ENCODE measurements around the gene PDE2A.

Gene PDE2A

DNA sequence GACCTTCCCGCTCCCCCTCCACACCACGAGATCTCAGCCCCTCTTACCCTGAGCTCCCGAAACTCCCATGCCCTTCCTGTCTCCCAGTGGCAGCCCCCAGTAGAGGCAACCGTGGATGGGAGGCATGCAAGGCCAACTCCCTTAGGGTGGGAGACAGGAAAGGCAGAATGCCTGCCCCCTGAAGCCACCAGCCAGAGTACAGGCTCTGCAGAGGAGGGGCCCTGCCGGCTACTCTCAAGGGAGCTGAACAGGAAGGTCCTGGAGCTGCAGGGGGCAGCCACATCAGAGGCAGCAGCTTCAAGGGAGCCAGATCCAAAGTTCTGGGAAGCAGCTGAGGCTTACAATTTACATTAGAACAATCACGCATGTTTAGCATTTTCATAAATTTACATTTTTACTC, 38.3 kb downstream of the PDE2A start:
- in situ Hi-C loops (cut with HindIII; ENCODE audit: low pct_ligation_motif_present, low sequenced_read_pairs) = no loop called here
- Histone ChIP-seq H3K4me3 (ENCODE audit: low read depth, low read length) (no peak overlapping the region), H3K27me3 (replicated peaks) (peaks cover 4% of the 10 kb centered on the region), H3K36me3 (replicated peaks) (no peaks in the 10 kb centered on the region), H3K27ac (no peak overlapping the region)
- no peak for DNase-seq
- TF ChIP-seq, protein P1, sequence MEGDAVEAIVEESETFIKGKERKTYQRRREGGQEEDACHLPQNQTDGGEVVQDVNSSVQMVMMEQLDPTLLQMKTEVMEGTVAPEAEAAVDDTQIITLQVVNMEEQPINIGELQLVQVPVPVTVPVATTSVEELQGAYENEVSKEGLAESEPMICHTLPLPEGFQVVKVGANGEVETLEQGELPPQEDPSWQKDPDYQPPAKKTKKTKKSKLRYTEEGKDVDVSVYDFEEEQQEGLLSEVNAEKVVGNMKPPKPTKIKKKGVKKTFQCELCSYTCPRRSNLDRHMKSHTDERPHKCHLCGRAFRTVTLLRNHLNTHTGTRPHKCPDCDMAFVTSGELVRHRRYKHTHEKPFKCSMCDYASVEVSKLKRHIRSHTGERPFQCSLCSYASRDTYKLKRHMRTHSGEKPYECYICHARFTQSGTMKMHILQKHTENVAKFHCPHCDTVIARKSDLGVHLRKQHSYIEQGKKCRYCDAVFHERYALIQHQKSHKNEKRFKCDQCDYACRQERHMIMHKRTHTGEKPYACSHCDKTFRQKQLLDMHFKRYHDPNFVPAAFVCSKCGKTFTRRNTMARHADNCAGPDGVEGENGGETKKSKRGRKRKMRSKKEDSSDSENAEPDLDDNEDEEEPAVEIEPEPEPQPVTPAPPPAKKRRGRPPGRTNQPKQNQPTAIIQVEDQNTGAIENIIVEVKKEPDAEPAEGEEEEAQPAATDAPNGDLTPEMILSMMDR (IDR thresholded peaks at IDR 0.05; ENCODE audit: low read depth, low read length, missing control alignments) = no peak

DNA sequence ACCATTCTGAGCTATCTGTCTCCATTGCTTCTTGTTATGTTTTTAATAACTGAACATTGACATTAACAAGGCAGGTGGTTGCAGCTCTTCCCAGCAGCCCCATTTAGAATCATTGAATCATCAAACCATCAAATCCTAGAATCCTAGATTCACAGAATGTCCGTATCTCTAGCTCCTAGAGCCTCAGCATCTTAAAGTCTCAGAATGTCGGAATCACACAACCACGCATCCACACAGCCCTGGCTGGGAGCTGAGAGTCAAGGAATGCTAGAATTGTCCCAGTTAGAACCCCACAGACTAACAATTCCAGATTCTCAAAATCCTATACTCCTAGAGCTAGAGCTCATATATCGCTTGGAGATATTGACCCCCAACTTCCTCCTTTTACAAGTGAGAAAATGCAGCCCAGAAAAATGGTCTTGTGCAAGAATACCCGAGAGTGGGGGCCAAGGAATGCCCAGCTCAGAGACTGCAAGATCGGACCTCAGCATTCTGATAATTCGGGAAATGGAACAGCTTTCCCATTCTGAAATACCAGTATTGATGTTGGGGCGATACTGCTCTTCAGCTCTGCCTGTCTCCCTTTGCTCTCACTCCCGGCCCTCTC, 38.8 kb downstream of the PDE2A start:
- Histone ChIP-seq H3K4me3 (ENCODE audit: low read depth, low read length) (no peak overlapping the region), H3K27ac (no peak overlapping the region), H3K36me3 (replicated peaks) (no peaks in the 10 kb centered on the region), H3K27me3 (replicated peaks) (no peaks in the 10 kb centered on the region)
- DNase-seq = no peak
- in situ Hi-C loops (cut with HindIII; ENCODE audit: low pct_ligation_motif_present, low sequenced_read_pairs) = no loop called here
- TF ChIP-seq, protein P1 (IDR thresholded peaks at IDR 0.05; ENCODE audit: low read depth, low read length, missing control alignments) = no peak

DNA sequence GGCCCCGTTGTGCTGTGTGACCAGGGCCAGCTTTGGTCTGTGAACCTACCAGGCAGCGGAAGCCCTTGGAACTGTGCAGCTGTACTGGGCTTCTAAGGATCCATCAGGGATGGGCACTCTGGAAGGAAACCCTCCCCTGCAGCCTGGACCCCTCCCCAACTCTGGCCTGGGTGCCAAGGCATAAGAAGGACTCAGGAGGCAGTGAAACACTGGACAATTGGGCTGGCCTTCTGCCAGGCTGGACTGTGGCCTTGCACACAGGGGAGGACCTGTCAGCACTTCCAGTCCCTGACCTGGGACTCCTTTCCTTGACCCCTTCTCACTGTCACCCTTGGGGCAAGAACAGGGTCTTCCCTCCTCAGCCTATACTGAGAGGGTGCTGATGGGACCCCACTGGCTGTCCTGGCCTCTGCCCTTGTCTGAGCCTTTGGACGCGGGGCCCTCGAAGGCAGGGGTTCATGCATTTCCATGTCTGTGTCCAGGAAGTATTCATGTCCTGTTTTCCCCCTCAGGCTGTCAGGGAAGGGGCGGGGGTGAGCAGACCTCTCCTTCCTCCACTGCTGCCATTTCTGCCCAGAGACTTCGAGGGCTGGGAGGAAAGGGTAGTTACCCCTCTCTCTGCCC, 39.6 kb downstream of the PDE2A start:
- Histone ChIP-seq H3K36me3 (replicated peaks) (no peaks in the 10 kb centered on the region), H3K27ac (no peak overlapping the region), H3K27me3 (replicated peaks) (no peaks in the 10 kb centered on the region), H3K4me3 (ENCODE audit: low read depth, low read length) (no peak overlapping the region)
- no peak for DNase-seq
- TF ChIP-seq, protein P1 (IDR thresholded peaks at IDR 0.05; ENCODE audit: low read depth, low read length, missing control alignments) = no peak
- in situ Hi-C loops (cut with HindIII; ENCODE audit: low pct_ligation_motif_present, low sequenced_read_pairs) = no loop called here

DNA sequence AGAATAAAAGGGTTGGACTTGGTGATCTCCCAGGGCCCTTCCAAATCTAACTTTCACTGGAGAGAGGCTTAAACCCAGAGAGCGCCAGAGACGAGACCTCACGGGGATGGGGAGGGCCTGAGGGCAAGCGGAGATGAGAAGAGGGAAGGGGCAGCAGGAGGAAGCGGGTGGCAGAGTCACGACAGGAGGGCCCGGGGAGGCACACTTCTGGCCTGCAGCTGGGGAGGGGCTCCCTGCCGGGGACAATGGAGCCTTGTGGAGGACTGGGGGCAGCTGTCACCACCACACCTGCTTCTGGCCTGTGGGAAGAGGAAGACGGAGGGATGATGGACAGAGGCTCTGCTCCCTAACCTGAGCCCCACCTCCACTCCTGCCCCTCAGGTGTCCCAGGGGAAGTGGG, 40.2 kb downstream of the PDE2A start:
- no peaks in the 10 kb centered on the region for H3K27me3 ChIP-seq (replicated peaks)
- TF ChIP-seq, protein P1 (IDR thresholded peaks at IDR 0.05; ENCODE audit: low read depth, low read length, missing control alignments) = no peak
- in situ Hi-C loops (cut with HindIII; ENCODE audit: low pct_ligation_motif_present, low sequenced_read_pairs) = no loop called here

DNA sequence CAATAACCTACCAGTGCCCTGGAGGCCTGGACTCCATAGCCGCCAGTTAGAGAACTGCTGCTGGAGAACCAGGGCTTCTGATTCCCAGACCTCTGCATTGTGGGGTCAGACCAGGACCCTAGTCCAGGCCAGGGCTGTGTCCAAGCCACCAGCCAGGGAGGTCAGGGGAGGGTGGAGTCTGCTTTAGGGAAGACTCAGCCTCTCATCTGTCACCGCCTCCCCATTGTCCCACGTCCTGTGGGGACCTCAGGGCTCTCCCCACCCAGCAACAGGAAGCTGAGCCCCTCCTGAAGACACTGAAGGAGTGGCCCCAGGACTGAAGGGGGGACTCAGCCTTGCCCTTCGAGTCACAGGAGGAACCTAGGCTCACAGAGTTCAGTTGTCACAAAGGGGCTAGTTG, 41.2 kb downstream of the PDE2A start:
- H3K27me3 ChIP-seq (replicated peaks) = no peaks in the 10 kb centered on the region
- no peak for DNase-seq
- H3K36me3 ChIP-seq (replicated peaks) = no peaks in the 10 kb centered on the region
- in situ Hi-C loops (cut with HindIII; ENCODE audit: low pct_ligation_motif_present, low sequenced_read_pairs) = no loop called here
- H3K4me3 ChIP-seq (ENCODE audit: low read depth, low read length) = no peak overlapping the region
- TF ChIP-seq, protein P1 (IDR thresholded peaks at IDR 0.05; ENCODE audit: low read depth, low read length, missing control alignments) = no peak
- H3K27ac ChIP-seq = no peak overlapping the region

More for the DNA sequence above, 40.2 kb downstream of the PDE2A start:
- H3K27ac ChIP-seq = no peak overlapping the region
- H3K4me3 ChIP-seq (ENCODE audit: low read depth, low read length) = no peak overlapping the region
- DNase-seq = no peak
- H3K36me3 ChIP-seq (replicated peaks) = no peaks in the 10 kb centered on the region

Measured in brain microvascular endothelial cell (primary cell).